Stimulated activated memory B cell treated with anti-CD40 and anti-IgM and Interleukin-4, amounts not matched to agents 10 μg/mL and 1 μg/mL and 100 μg/mL, for 72 hours (primary cell): ENCODE measurements around the gene CGB5.
"Not testable (repeated sequence)": the region's sequence is repeated elsewhere in the genome, so short reads cannot be mapped to it uniquely, and the experiment has no call there.

Source experiments
- ATAC-seq: fragments of 150-1000 bp; cut with Tn5 transposase; 2 replicates; pipeline ENCODE4 v1.10.0; 2021
- H3K27ac Mint-ChIP-seq: one replicate; pipeline ENCODE4 v1.8.0; 2022; ENCODE audit warnings: mild to moderate bottlenecking, mixed read lengths
- H3K27me3 Mint-ChIP-seq: one replicate; pipeline ENCODE4 v1.8.0; 2022; ENCODE audit warnings: mixed read lengths
- H3K36me3 Mint-ChIP-seq: one replicate; pipeline ENCODE4 v1.8.0; 2022; ENCODE audit warnings: mixed read lengths
- H3K4me1 Mint-ChIP-seq: one replicate; pipeline ENCODE4 v1.8.0; 2022; ENCODE audit warnings: mixed read lengths
- H3K4me3 Mint-ChIP-seq: one replicate; pipeline ENCODE4 v1.8.0; 2022; ENCODE audit warnings: mild to moderate bottlenecking, moderate library complexity, mixed read lengths
- H3K9me3 Mint-ChIP-seq: one replicate; pipeline ENCODE4 v1.8.0; 2022; ENCODE audit warnings: mixed read lengths

The CGB5 gene

DNA sequence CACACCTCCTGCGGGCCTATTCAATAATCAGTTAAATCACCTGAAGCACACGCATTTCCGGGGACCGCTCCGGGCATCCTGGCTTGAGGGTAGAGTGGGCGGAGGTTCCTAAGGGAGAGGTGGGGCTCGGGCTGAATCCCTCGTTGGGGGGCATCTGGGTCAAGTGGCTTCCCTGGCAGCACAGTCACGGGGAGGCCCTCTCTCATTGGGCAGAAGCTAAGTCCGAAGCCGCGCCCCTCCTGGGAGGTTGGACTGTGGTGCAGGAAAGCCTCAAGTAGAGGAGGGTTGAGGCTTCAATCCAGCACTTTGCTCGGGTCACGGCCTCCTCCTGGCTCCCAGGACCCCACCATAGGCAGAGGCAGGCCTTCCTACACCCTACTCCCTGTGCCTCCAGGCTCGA lies at the start of gene CGB5:
CGB5 (plus strand) TSS at position 301 of the 400 bp plus-strand sequence. CDS start 362 bp downstream, outside the sequence.
- not testable (repeated sequence) for ATAC-seq, H3K4me3 Mint-ChIP-seq, H3K36me3 Mint-ChIP-seq, H3K27ac Mint-ChIP-seq, H3K4me1 Mint-ChIP-seq, H3K9me3 Mint-ChIP-seq
- peaks cover 20% of the 10 kb centered on the region for H3K27me3 Mint-ChIP-seq

DNA sequence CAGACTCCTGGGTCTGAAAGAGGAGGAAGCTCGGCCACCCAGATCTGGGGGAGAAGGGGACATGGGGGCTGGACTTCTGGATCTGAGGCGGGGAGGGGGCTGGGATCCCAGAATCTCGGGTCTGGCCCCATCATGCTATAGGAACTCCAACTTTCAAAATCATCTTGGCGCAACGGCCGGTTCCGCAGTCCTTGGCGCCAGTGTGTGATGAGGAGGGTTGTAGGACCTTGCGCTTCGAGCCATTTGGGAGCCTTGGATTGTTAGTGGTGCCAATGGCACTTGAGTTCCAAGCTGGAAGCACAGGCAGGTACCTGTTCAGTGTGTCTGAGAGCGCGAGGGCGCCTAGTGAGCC lies 49.6 kb upstream of the CGB5 start:
- Mint-ChIP-seq H3K27me3 (no peaks in the 10 kb centered on the region), H3K27ac (peak overlapping the region; percentile 93), H3K4me1 (peaks cover 60% of the 10 kb centered on the region), H3K9me3 (no peaks in the 10 kb centered on the region), H3K36me3 (peaks cover 35% of the 10 kb centered on the region), H3K4me3 (peak overlapping the region; percentile 88)
- ATAC-seq, result no peak

DNA sequence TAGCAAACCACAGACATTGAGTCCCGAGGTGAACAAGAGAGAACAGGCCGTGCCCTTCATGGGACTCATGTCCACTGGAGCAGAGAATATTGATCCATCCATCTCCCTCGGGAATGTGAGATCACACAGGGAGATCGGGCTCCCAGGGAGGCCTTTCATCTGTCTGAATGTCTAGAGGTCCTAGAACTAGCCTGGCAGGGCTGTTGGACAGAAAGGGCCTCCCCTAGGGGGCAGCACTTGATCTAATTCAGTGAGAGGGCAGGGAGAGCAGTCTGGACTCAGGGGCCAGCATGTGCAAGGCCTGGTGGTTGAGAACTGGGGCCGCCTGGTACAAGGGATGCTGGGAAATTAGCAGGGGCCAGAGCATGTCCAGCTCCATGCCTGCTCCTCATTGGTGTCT lies 45.7 kb upstream of the CGB5 start:
- Mint-ChIP-seq H3K4me1 (peaks cover 44% of the 10 kb centered on the region), H3K4me3 (no peak overlapping the region), H3K36me3 (peaks cover 36% of the 10 kb centered on the region), H3K27ac (no peak overlapping the region), H3K9me3 (no peaks in the 10 kb centered on the region), H3K27me3 (no peaks in the 10 kb centered on the region)
- ATAC-seq, result no peak

DNA sequence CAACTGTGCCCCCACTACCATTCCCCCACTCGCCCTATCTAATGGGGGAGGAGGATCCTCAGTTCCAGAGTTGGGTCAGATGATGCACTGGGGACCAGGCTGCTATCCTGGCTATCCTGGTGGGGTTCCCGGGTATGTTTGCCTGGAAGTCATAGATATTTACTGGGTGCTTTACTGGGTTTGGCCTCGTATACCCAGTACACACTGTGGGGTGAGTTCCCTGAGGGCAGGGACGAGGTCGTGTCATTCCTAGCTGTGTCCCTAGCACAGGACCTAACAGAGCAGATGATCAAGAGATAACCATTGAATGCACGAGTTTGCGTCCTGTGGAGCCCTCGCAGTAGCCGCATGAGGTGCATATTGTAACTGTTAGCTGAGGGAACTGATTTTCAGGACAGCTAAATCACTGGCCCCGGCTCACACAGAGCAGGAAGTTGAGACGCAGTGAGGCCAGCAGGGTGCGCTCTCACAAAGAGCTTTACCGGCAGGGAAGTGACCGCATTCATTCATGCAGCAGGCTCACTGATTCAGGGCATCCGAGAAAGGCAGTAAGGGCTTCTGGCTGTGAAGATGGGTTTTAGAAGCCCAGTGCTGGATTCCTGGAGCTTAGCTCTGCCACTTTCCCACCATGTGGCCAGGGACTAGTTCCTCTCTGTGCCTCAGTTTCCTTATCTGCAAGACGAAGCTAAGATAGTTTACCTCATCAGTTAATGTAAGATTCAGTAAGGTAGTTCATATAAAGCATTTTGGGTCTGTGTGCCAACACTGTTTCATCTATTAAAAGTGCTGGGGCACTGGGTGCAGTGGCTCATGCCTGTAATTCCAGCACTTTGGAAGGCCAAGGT lies 43.9 kb upstream of the CGB5 start:
- Mint-ChIP-seq H3K9me3 (no peaks in the 10 kb centered on the region), H3K4me3 (no peak overlapping the region), H3K27me3 (no peaks in the 10 kb centered on the region), H3K27ac (no peak overlapping the region), H3K4me1 (peaks cover 32% of the 10 kb centered on the region), H3K36me3 (peaks cover 46% of the 10 kb centered on the region)
- peak; percentile 80 for ATAC-seq

DNA sequence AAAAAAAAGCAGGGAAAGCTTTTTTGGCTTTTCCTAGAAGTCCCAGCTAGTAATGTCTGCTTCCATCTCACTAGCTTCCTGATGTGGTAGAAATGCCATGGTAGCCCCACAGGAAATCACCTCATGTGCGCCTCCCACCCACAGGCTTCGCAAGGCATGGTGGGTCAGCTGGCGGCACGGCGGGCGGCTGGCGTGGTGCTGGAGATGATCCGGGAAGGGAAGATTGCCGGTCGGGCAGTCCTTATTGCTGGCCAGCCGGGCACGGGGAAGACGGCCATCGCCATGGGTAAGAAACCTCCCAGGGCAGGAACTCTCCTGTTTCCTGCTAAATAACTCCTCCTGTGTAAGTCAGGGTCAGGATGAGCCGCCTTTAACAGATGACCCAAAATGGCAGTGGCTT lies 39.5 kb upstream of the CGB5 start:
- H3K36me3 Mint-ChIP-seq, result peaks cover 57% of the 10 kb centered on the region
- H3K4me3 Mint-ChIP-seq, result no peak overlapping the region
- peaks cover 9% of the 10 kb centered on the region for H3K4me1 Mint-ChIP-seq
- H3K27me3 Mint-ChIP-seq, result no peaks in the 10 kb centered on the region
- no peak overlapping the region for H3K27ac Mint-ChIP-seq
- no peak for ATAC-seq
- no peaks in the 10 kb centered on the region for H3K9me3 Mint-ChIP-seq

DNA sequence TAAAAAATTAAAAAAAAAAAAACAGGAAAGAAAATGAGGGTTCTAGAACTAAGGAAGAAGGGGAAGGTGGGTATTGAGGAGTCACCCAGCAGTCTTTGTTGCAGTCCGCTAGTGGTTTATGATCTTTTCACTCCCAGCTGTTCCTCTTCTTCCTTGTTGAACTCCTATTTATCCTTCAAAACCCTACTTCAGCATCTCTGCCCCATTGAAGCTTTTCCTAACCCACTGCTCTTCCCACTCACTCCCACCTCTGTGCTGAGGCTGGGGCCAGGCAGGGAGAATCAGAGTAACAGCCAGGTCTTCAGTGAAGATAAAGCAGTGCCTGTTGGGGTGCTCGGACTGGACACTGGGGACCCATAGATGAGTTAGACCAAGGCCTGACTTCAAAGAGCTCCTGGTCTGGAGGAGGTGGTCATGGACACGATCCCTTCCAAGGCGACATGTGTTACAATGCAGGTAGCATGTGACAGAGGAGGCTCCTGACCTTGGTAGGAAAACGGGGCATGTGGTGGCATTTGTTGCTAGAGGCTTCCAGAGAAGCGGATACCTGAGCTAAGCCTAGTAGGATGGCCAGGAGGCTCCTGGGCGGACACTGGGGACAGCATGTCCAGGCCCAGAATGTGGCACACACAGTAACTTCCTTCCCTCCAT lies 38.6 kb upstream of the CGB5 start:
- Mint-ChIP-seq H3K4me1 (peaks cover under 1% of the 10 kb centered on the region), H3K27ac (no peak overlapping the region), H3K9me3 (no peaks in the 10 kb centered on the region), H3K27me3 (no peaks in the 10 kb centered on the region), H3K36me3 (peaks cover 55% of the 10 kb centered on the region), H3K4me3 (no peak overlapping the region)
- ATAC-seq, result no peak

DNA sequence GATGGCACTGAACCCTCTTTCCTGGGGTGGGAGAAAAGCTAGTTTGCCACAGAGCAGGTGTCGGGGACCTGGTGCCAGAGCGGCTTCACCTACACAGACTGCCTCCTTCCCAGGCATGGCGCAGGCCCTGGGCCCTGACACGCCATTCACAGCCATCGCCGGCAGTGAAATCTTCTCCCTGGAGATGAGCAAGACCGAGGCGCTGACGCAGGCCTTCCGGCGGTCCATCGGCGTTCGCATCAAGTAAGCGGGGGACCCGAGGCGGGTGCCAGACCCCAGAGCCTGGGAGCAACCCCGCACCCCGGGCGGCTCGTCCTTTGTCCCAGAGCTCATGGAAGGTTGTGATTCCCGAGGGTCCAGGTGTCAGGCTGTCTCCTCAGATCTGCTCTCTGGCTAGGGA lies 36.7 kb upstream of the CGB5 start:
- Mint-ChIP-seq H3K4me3 (no peak overlapping the region), H3K4me1 (no peaks in the 10 kb centered on the region), H3K9me3 (no peaks in the 10 kb centered on the region), H3K27ac (no peak overlapping the region), H3K36me3 (peaks cover 70% of the 10 kb centered on the region), H3K27me3 (no peaks in the 10 kb centered on the region)
- no peak for ATAC-seq

DNA sequence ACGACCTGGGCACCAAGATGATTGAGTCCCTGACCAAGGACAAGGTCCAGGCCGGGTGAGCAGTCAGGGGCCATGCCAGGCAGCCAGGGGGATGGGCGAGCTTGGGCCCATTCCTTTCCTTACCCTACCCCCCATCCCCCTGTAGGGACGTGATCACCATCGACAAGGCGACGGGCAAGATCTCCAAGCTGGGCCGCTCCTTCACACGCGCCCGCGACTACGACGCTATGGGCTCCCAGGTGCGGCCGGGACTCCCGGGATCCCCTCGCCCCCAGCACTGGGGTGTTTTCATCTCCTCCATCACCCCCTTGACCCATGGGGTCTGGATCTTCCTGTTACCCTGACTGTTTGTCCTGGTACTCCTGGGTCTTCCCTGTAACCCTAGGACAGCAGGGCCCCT lies 33.8 kb upstream of the CGB5 start:
- Mint-ChIP-seq H3K4me3 (no peak overlapping the region), H3K9me3 (no peaks in the 10 kb centered on the region), H3K36me3 (peaks cover 50% of the 10 kb centered on the region), H3K27ac (no peak overlapping the region), H3K4me1 (no peaks in the 10 kb centered on the region), H3K27me3 (no peaks in the 10 kb centered on the region)
- no peak for ATAC-seq

DNA sequence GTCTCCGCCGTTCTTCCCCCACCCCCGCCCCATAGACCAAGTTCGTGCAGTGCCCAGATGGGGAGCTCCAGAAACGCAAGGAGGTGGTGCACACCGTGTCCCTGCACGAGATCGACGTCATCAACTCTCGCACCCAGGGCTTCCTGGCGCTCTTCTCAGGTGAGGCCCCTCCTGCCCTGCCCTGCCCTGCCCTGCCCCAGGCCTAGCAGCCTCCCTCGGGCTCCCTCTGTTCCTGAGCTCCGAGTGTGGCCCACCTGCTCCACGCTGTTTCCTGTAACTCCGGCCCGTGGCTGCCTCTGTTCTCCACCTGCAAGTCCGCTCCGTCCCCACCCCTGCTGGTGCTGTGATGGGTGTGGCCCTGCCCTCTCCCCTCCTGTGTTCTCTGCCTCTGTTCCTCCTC lies 33.2 kb upstream of the CGB5 start:
- peaks cover 50% of the 10 kb centered on the region for H3K36me3 Mint-ChIP-seq
- H3K4me3 Mint-ChIP-seq, result no peak overlapping the region
- H3K27me3 Mint-ChIP-seq, result no peaks in the 10 kb centered on the region
- no peak overlapping the region for H3K27ac Mint-ChIP-seq
- ATAC-seq, result no peak
- H3K4me1 Mint-ChIP-seq, result no peaks in the 10 kb centered on the region
- no peaks in the 10 kb centered on the region for H3K9me3 Mint-ChIP-seq

DNA sequence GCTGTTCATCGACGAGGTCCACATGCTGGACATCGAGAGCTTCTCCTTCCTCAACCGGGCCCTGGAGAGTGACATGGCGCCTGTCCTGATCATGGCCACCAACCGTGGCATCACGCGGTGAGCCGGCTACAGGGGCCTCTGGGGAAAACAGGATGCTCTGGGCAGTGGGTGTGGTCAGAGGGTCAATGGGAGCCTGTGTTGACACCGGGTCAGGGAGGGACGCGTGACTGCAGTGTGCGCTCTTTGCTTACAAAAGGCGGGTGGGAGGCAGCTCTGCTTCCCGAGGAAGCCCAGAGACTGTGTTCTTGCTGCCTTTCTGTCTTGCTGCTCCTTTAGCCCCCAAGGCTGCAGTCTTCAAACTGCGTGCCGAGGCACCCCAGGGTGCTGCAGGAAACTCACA lies 32.5 kb upstream of the CGB5 start:
- Mint-ChIP-seq H3K36me3 (peaks cover 50% of the 10 kb centered on the region), H3K4me1 (no peaks in the 10 kb centered on the region), H3K27me3 (no peaks in the 10 kb centered on the region), H3K9me3 (no peaks in the 10 kb centered on the region), H3K27ac (no peak overlapping the region), H3K4me3 (no peak overlapping the region)
- ATAC-seq, result no peak

DNA sequence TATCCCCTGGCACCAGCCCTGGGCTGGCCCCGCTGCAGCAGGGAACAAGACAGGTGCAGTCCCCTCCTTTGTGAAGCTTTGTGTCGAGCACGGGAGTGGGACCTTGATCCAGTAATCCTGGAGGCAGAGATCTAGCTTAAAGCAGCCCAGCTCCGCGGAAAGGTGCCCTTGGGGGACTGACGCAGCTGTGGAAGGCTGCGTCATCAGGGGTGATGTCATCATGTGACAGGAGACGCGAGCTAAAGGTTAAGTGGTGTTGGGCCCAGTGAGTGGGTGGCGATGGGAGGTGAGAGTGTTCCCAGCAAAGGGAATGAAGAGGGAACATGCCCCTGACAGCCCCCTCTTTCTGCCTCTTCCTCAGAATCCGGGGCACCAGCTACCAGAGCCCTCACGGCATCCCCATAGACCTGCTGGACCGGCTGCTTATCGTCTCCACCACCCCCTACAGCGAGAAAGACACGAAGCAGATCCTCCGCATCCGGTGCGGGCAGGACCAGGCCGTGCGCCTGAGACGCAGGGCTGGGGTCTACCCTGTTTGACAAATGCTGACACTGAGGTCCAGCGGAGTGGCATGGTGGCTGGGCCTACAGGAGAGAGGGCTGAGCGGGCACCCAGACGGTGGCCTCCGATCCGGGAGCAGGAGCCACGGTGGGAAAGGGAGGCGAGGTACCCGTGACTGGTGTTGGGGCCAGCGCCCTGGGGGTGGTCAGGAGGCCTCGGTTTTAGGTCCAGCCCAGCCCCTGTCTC lies 29.4 kb upstream of the CGB5 start:
- Mint-ChIP-seq H3K36me3 (peaks cover 40% of the 10 kb centered on the region), H3K9me3 (no peaks in the 10 kb centered on the region), H3K4me3 (no peak overlapping the region), H3K27me3 (no peaks in the 10 kb centered on the region), H3K4me1 (peaks cover 10% of the 10 kb centered on the region), H3K27ac (no peak overlapping the region)
- ATAC-seq, result no peak

DNA sequence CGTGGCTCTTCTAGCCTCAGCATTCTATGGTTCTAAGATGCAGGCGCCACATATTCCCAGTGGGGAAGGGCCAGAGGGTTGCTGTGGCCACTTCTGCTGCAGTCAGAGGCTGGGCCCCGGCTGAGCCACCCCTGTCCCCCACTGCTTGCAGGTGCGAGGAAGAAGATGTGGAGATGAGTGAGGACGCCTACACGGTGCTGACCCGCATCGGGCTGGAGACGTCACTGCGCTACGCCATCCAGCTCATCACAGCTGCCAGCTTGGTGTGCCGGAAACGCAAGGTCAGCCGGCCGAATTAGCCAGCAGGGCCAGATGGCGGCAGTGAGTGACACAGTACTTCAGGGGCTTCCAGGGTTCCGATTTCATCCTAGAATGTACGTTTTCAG lies 28.8 kb upstream of the CGB5 start:
- Mint-ChIP-seq H3K9me3 (no peaks in the 10 kb centered on the region), H3K4me3 (no peak overlapping the region), H3K4me1 (peaks cover 13% of the 10 kb centered on the region), H3K27ac (no peak overlapping the region), H3K27me3 (no peaks in the 10 kb centered on the region), H3K36me3 (peaks cover 35% of the 10 kb centered on the region)
- no peak for ATAC-seq

DNA sequence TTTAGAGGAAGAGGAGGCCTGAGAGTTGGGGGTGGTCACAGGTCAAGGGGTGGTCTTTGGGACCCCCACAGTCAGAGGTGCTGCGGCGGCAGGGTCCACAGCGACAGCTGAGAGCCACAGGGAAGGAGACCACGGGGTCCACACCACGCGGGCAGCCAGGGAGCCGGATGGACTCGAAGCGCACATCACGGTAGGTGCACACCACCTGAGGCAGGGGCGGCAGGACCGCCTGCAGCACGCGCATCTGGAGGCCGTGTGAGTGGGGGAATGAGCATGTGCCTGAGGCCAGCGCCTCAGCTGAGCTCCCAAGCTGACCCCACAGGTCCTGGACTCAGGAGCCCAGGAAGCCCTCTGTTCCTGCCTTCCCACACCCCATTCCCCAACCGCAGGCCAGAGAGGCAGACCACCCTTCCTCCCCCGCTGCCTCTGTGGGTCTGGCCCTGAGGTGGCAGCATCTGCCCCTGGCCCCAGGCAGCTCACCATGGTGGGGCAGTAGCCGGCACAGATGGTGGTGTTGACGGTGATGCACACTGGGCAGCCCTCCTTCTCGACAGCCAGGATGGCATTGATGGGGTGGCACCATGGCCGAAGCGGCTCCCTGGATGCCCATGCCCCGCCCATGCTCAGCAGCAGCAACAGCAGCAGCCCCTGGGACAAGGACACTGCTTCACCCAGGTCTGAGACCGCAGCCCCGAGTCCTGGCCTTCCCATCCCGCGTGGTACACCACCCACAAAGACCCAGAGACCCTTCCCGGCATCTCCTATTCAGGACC lies 27.4 kb upstream of the CGB5 start:
- Mint-ChIP-seq H3K36me3 (peaks cover 21% of the 10 kb centered on the region), H3K27ac (no peak overlapping the region), H3K4me1 (peaks cover 26% of the 10 kb centered on the region), H3K4me3 (no peak overlapping the region), H3K27me3 (no peaks in the 10 kb centered on the region), H3K9me3 (no peaks in the 10 kb centered on the region)
- ATAC-seq, result no peak

DNA sequence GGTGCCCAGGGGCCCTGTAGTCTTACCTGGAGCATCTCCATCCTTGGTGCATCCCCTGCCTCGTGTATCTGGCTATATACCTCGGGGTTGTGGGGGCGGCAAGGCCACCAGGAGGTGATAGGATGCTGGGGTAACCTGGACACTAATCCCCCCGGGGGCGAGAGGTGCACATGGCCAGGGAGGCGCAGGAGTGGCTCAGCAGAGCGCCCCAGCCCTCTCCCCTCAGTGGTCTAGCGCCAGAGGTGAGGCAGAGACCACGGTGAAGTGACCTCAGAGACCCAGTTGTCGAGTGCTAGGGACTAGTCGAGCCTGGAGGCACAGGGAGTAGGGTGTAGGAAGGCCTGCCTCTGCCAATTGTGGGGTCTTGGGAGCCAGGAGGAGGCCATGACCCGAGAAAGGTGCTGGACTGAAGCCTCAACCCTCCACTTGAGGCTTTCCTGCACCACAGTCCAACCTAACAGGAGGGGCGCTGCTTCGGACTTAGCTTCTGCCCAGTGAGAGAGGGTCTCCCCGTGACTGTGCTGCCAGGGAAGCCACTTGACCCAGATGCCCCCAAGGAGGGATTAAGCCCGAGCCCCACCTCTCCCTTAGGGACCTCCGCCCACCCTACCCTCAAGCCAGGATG lies 26.5 kb upstream of the CGB5 start, which contains the start of gene LHB:
LHB (minus strand) TSS at position 51 of the 625 bp plus-strand sequence; CDS start at position 41, 10 bp downstream.
- Mint-ChIP-seq H3K4me1 (peaks cover 30% of the 10 kb centered on the region), H3K4me3 (peak within 1 kb of the TSS; percentile 78), H3K9me3 (no peaks in the 10 kb centered on the region), H3K36me3 (peaks cover 17% of the 10 kb centered on the region), H3K27me3 (no peaks in the 10 kb centered on the region), H3K27ac (no peak within 1 kb of the TSS)
- no peak for ATAC-seq
